SH-SY5Y (cell line): Measurements from ENCODE around the gene URM1.

Experiments used
- GATA2 ChIP-seq: IDR thresholded peaks from 2 replicates; pipeline ENCODE4 v1.6.1; 2011; ENCODE audit warnings: mild to moderate bottlenecking, low read depth, low read length
- GATA3 ChIP-seq: IDR thresholded peaks from 2 replicates; pipeline ENCODE4 v1.6.1; 2011; ENCODE audit warnings: low read depth, mild to moderate bottlenecking, low read length, moderate library complexity

- TF ChIP-seq GATA3 (no peak), GATA2 (no peak)
Measured at GRCh38 chr9:128396970-128397613, 25.9 kb downstream of the URM1 start.
